GM23338 (cell line): ENCODE measurements around the gene CFAP77. TPM values are rescaled to one million over a fixed set of nuclear protein-coding genes. Genes with fewer than 3 reads are reported as not detected.

ENCODE experiments used
- ETS1 ChIP-seq: IDR thresholded peaks from 2 replicates; pipeline ENCODE4 v1.6.1; 2016; ENCODE audit warnings: antibody characterized with exemption
- EZH2 ChIP-seq: fragments of 200-600 bp; sonication (generic); IDR thresholded peaks from one replicate; pipeline ENCODE4 v1.8.0; 2017; ENCODE audit warnings: antibody characterized with exemption, mild to moderate bottlenecking, low read depth; ENCODE audit not compliant: unreplicated experiment
- NANOG ChIP-seq: IDR thresholded peaks from 2 replicates; pipeline ENCODE4 v1.6.1; 2016; ENCODE audit warnings: antibody characterized with exemption, borderline replicate concordance
- POLR2AphosphoS5 ChIP-seq: IDR thresholded peaks from 2 replicates; pipeline ENCODE4 v1.6.1; 2016; ENCODE audit warnings: antibody characterized with exemption, low read depth
- REST ChIP-seq: IDR thresholded peaks from one replicate; pipeline ENCODE4 v1.6.1; 2018; ENCODE audit warnings: antibody characterized with exemption; ENCODE audit not compliant: unreplicated experiment
- ZNF331 ChIP-seq: fragments of 250-450 bp; sonication (Bioruptor Pico); IDR thresholded peaks from 2 replicates; pipeline ENCODE4 v1.5.0; 2020; ENCODE audit warnings: low read depth, mild to moderate bottlenecking, moderate library complexity
- ZNF462 ChIP-seq: fragments of 250-450 bp; sonication (Bioruptor Pico); IDR thresholded peaks from 2 replicates; pipeline ENCODE4 v1.5.0; 2020; ENCODE audit warnings: mild to moderate bottlenecking, moderate library complexity
- polyA plus RNA-seq: library from polyadenylated mRNA; unstranded; fragments of >200 nt; fragmentation: Nextera tagmentation; extraction: Ambion mirVana; gene quantifications from 2 replicates; pipeline ENCODE4 v1.2.1, GENCODE V29; 2016
- total RNA-seq: library from RNA; depleted of rRNA; stranded (reverse); fragments of >200 nt; shearing (Covaris generic); gene quantifications from 2 replicates; pipeline ENCODE4 v1.2.3, GENCODE V29; 2014

CFAP77 gene
- total and polyA plus RNA-seq, 2 experiments from 2014 or later, result 0.97 to 1.3 TPM

DNA sequence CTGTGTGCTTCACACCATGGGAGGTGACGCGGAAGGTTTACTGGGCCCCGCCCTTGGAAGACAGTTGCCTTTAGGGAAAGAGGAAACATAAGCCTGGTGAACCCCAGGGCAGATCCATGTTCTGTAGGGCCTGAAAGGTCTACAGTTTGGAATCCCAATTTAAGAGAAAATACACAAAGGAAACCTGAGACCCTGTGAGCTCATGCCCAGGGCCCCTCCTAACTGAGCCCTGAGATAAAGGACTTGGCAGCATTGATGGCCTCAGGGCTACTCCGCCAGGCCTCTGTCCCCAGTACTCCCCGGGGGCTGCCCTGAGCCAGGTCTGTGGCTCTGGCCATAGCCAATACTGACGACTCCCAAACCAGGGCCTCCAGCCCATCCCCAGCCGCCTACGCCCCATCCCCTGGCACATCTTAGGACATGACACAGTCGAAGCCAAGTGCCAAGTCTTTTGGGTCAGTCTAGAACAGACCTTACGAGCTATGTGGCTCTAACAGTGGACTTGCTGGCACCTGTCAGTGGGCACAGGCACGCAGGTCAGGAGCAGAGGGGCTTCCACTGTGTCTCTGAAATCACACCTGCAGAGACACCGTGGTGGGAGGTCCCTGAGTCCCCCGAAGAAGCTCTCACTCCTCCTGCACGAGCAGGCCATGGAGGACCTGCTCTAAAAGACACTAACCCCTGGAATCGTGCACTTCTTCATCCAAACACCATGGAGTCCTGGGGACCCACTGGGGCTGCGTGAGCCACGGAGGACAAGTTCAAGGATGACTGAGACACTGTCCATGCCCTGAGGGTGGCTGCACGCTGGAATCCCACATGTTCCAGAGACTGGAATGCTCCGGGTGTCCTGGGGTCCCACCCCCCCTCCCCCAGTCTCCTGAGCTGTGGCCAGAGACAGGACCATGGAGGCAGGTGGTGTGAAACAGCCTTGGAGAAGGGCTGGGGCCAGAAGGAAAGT is 132.1 kb downstream of the CFAP77 start (continued):
- TF ChIP-seq REST (no peak), NANOG (no peak), ZNF462 (CRISPR knock-in tag) (no peak), EZH2 (no peak), ETS1 (no peak), POLR2AphosphoS5 (no peak), ZNF331 (CRISPR knock-in tag) (no peak)
